Putamen (tissue), 1 donor: Measurements from ENCODE around the gene TTLL10.

Experiments used
- DNase-seq: peaks from one replicate; pipeline ENCODE4 v3.0.0-alpha.2; 2016; ENCODE audit warnings: low spot score

Gene TTLL10

DNA sequence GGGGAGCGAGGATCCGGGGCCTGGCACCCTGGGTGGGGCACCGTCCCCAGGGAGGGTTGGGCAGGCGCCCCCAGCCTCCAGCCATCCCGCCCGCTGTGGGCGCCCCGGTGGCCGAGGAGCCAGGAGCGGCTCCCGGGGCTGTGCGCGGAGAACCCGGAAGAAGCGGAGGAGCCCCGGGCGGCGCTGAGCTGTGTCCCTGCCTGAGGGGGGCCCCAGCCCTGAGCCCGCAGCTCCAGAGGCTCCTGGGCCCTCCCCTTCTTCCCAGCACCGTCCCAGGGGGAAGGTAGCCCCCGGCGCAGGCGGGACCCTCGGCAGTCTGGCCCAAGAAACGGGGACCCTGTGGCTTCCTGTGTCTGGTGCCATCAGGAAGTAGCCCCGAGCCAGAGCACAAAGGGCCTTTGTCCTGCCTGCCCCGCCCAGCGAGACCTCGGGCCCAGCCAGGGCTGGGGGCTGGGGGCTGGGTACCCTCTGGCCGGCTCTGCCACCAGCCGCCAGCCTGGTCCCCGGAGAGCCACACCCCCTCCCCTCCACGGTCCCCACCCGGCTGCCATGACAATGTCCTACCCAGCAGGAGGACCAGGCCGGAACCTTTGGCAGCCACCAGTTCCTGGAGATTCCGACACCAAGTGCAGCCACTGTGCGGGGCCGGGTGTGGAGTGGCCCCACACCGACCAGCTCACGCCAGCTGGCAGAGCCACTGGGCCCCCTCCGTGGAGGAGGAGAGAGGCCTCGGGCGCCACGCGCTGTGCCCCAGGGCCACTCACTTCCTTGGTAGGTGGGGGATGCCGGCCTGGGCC is 15.6 kb upstream of the TTLL10 start:
- peak; percentile 89 for DNase-seq

DNA sequence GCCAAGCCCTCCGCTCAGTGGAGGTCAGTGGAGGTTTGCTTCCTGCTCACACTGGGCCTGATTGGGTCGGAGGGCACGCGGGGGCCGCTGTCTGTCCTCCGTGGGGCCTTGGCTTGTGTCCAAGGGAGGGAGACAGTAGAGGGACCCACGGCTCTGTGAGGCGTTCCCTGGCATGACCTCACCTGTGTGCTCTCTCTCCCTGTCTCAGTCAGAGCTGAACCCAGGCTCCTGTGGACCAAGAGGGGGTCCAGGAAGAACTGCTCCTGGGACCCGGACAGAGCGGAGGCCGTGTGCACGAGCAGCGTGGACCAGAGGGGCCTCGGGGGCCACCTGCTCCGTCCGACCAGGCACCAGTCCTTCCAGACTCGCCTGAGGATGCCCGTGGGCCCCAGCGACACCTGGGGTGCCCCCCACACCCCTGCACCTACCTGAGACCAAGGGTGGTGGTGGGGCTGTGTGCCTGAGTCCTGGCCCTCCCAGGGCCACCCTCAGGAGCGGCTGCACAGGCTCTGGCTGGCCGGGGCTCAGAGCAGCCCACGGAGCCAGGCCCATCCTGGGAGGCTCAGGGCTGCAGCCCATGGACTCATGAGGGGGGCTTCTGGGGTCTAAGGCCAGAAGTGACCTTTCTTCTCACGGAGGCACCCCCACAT is 13.3 kb upstream of the TTLL10 start:
- no peak for DNase-seq

GRCh38 chr1:1161078-1161682 is 12.5 kb upstream of the TTLL10 start:
- no peak for DNase-seq

DNA sequence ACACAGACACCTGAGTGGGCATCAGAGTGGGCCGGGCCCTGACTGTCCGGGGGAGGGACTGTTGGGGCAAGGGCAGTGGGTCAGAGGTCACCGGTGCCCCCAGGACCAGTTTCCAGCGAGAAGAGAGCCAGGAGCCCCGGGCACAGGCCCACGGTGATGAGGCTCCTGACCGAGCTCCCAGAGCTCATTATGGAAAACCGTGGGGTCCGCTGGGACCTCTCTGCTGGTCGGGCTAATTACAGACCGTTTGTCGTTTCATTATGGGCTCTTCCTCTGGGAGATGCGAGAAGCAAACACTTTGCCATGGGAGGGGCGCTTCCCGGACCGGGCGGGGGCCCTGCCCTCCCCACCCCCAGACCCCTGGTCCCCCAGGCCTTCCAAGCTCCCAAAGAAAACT is 12.0 kb upstream of the TTLL10 start:
- DNase-seq = no peak

DNA sequence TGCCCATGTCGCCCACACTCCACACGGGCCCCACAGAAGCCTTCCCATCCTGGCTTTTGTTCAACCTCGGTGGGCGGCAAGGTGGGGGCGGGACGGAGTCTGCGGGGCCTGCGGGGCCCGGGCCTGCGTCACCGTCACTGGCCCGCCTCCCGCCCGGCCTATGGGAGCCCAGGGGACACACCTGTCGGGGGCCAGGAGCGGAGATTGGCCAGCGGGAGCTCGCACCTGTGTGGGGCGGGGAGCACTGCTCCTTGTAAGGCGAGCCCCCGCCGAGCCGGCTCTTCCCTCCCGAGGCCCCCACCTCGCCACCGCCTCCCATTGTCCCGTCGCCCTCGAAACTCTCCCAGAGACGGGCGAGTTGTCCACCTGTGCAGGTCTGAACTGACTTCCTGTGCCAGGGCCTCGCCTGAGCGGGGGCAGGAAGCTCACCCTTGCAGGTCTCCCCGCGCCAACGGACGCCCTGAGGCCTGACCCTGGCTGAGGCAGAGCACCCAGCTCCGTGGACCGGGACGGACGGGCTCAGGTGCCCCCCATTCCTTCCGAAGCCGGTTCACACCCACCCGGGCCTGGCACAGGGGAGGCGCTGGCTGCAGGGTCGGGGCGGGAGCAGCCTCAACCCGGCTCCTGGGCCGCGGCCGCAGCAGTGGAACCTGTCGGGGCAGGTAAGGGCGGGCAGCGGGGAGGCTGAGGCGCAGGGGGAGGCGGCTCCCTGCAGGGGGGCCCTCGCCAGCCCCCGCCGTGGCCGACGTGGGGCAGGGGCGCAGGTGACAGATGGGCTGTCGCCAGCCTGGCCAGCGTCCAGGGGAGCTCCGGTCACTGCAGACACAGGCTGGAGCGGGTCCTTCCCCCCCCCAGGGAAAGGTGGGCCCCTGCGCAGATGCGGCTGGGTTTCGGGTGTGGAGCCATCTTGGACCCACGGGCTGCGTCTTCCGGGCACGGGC is 10.8 kb upstream of the TTLL10 start:
- DNase-seq = no peak

DNA sequence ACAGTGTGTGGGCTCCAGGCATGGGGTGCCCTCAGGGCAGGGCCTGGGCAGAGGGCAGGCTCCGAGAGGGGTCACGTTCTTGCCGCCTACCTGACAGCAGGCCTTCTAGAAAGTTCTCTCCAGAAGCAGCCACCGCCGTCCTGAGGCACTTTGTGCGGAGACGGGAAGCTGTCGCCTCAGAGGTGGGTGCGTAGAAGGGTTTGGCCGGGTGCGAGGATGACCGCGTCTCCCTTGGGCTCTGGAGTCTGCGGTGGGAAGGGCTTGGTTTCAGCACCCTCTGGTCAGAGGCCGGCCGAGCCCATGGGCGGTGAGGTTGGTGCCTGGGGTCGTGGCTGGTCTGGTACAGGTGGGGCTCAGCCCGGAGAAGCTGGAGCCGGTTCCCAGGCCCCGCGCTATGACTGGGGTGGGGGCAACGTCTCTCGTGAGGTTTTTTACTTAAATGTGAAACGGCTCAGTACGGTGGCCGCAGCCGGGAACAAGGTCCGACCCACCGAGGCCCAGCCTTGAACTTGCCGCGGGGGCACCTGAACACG is 10.1 kb upstream of the TTLL10 start:
- DNase-seq = no peak

GRCh38 chr1:1164361-1164700 is 9.3 kb upstream of the TTLL10 start:
- no peak for DNase-seq

DNA sequence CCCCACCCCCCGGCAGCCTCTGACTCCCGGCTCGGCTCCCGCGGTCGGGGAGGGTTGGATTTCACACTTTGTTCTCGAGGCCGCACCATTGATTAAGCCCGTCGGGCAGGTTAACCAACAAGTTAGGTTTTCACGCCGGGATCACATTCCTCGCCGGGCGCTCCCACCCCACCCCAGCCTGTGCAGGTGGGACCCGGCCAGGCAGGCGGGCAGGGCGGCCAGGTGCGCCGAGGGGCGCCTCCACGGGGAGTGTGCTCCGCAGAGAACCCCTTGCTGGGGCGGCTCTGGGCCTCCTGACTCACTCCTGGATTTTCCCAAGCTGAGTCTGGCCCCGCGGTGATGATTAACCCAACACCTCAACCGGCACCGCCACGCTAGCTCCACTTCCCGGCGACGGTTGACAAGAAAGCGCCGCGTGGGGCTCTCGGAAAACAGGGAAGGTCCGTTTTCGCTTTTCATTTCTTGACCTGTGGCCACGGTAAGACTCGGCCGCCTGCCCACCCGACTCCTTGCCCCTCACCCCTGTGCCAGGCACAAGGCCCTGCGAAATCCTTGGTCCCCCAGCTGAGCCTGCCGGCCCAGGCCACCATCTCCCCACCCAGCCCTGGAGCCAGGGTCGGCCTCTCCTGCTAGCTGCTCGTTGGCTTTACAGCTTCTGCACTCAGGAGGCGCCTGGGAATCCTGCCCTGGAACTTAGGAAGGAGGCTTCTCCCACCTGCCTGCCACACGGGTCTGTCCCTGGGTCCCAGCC is 8.8 kb upstream of the TTLL10 start:
- no peak for DNase-seq

DNA sequence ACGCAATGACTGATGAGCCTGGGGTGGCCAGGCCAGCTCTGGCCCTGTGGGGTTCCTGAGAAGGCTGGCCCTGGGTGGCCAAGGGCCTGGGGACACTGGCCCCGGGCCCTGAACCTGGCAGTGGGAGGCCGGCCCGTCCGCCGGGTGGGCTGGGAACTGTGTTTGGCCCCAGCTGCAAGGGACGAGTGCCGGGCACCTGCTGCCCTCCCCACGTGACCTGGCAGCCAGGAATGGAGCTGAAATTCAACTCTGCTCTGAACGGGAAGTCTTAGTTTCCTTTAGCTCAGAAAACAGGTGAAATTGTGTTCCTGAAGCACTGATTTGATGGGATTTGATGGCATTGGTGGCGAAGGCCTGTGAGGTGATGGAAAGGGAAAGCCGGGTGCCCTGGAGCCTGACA is 8.2 kb upstream of the TTLL10 start:
- DNase-seq = no peak

DNA sequence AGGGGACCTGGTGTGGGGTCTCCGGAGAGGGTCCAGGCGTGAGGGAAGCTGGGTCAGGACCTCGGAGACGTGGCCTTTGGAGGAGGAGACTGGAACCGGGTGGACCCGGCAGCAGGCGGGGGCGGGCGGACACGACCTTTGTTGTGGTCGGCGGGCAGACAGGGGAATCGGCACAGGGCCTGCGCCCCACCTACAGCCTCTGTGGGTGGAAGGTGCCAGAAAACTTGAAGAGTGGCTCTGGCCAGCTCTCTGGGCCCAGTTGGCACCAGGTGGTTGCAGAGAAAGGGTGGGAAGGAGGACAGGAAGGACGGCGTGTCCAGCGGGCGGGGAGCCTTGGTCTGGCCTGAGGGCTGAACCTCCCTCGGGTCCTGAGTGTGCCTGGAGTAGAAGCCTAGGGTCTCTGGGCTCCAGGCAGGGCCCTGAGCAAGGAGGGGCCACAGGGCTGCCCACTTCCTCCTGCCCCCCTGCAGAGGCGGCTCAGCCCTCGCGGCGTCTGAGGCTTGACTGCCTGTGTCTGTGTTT is 7.7 kb upstream of the TTLL10 start:
- no peak for DNase-seq

- DNase-seq = no peak
Observed at GRCh38 chr1:1166642-1167397, 6.9 kb upstream of the TTLL10 start.

DNA sequence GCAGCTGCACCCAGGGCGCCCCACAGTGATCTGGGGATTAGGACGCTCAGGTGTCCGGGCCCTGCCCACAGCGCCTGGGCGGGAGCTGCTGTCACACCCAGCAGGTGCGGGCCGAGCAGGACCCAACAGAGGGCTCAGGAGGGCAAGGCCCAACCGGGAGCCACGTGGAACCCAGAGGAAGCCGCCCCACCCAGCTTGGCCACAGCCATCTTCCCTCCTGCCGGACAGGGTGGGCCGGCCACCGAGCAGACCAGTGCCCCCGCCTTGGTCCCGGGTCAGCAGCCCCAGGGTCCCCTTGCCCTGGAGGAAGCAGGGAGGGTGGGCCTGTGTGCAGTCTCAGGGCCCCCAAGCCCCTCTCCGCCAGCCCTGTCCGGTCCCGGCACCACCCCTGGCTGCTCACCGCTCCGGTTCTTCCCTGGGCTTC is 6.3 kb upstream of the TTLL10 start:
- DNase-seq = no peak

DNA sequence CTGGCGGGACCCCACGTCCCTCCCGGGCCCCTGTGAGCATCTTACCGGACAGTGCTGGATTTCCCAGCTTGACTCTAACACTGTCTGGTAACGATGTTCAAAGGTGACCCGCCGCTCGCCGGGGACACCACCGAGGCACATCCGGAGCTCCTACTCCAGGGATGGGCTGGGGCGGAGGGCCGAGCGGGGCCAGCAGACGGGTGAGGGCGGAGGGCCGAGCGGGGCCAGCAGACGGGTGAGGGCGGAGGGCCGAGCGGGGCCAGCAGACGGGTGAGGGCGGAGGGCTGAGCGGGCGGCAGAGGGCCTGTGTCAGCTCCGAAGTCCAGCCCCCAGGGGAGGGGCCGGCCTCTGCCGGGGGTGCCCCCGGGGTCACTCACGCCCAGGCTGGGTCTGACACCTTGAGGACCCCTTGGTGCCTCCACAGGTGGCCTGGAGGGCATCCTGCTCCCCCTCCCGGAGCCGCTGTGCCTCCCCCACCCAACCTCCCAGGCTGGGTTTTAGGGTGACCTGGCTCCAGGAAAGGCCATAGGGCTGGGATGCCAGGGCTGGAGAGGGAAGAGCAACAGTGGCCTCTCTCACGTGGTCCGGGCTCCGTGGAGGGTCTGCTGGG is 5.7 kb upstream of the TTLL10 start:
- no peak for DNase-seq

DNA sequence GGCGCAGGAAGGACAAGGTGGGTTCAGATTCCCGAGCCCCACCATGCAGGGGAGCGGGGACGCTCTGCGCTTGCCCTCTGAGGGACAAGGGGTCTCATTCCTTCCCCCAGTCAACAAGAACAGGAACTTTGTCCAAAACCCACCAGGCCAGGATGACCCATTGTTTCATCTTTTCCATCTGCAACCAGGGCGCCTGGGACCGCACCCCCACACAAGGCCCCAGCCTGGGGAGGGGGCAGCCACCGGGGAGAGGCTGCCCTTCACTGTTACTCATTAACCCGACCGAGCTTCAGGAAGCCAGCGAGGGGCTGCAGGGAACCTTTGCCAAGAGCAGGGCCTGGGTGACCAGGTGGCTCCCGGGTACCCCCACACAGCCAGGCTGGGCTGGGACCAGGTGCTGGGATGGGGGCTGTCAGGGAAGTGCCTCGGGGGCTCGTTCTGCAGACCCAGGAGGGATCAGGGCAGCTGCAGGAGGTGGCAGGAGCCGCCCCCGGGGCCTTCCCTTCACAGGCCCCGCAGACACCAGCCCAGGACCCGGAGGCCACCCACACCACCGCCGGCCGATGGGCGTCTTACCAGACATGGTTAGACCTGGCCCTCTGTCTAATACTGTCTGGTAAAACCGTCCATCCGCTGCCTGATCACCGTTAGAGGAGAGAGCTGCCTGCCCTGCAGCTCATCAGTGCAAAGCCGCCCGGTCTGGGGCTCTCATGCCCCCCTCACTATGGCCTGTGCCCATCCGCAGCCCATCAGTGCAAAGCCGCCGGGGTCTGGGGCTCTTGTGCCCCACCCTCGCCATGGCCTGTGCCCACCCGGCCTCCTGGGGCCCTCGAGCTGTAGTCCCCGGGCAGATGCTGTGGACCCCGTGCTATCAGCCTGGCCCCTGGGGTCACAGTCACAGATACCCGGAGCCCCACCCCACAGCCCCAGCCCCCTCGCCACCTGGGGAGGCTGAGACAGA is 4.9 kb upstream of the TTLL10 start:
- no peak for DNase-seq

DNA sequence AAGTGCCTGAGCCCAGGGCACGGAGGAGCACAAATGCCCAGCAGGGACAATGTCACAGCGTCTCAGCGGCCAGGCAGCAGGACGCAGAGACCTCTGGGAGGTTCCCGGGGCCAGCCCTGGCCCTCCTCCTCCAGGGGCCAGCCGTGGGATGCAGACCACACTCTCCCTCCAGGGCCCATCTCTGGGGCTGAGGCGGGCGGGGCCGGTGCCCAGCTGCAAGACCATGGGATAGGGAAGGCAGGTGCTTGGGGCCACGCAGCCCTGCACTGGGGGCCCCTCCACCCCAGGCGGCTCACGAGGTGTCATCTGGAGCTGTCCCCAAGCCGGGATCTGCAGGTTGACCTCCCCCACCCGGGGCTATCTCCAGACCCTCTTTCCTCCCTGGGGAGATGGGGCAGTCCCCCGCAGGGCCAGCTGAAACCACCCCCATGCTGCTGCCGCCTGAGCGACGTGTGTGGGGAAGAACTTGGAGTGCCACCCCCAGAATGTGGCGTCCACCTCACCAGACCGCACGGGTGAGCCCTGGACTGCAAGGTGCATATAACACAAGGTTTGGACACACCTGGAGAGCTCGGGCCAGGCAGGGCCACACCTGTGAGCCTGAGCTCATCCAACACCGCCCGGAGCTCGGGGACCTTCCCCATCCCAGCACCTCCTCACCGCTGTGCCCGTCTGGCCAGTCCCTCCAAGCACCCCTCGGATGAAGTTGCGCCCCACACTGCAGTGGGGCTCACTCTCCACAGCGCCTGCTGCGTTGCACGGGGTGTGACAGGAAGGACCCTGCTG is 4.1 kb upstream of the TTLL10 start:
- no peak for DNase-seq

DNA sequence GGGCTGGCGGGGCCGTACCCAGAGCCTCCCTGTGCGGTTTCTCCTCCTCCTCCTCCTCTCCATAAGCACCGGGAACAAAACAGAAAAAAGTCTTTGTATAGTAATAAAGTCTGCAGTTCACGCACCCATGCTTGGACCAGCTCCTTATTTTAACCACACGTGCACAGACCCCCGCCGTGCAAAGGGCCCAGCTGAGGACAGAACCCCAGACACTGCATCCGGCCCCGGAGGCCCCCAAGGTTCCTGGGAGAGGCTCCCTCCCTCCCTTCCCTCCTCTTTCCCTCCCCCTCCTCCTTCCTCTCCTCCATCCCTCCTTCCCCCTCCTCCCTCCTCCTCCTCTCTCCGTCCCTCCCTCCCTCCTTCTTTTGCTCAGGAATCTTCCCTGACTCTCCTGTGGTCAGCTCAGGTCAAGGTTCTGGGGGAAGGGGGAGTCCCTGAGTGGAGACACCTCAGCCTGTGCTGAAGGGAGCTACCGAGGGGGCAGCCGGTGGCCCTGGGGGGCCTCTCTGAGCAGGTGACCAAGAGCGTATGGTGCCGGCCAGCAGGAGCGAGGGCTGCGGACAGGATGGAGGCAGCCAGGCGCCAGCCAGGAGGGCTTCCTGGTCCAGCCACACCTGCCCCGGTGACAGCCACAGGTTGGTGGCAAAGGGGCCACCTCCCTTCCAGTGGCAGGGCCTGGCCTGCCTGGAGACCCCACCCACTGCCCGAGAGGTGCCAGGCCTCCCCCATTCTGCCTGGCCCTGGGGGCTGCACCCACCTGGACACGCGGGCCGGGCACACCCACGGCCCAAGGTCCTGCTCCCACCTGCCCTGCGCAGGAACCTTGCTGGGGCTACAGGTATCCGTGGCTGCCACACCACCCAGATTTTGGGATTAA is 3.2 kb upstream of the TTLL10 start:
- DNase-seq = no peak

DNA sequence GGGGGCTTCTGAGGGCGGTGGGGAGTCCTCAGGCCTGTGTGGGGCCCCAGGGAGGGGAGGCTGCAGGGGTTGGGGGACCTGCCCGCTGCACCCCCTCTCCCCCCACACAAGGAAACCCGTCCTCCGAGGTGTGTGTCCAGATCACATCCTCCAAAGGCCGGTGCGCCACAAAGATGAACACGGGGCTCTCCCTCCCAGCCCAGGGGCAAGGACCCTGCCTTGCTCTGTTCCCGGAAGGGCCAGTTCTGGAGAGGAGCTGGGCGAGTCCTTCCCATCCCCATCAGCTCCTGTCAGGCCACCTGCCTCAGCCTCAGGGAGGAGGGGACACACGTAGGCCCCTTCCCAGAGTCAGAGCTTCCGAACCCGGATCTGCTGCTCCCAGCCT is 2.5 kb upstream of the TTLL10 start:
- no peak for DNase-seq
